ENCODE results near the gene NOX3. TPM values are rescaled to one million over a fixed set of nuclear protein-coding genes. Genes with fewer than 3 reads are reported as not detected.

NOX3 gene
- total RNA-seq, 1 experiment from 2014 or later, result not detected

- no peaks in the 10 kb centered on the region for H3K79me1 ChIP-seq (ENCODE audit: insufficient read depth, low read depth, low read length, poor library complexity, severe bottlenecking)
- Mint-ChIP-seq H3K36me3 (ENCODE audit: insufficient read depth in 1 of 3, low read depth in 3 of 3) (no peaks in the 10 kb centered on the region), H3K27ac (no peak overlapping the region), H3K4me3 (no peak overlapping the region), H3K27me3 (ENCODE audit: low read depth) (no peaks in the 10 kb centered on the region), H3K9me3 (no peaks in the 10 kb centered on the region), H3K4me1 (no peaks in the 10 kb centered on the region)
- H2BK20ac ChIP-seq (ENCODE audit: low read depth, low read length, poor library complexity, severe bottlenecking), result no peak overlapping the region
- H3K4ac ChIP-seq (ENCODE audit: low read depth, low read length), result no peak overlapping the region
- H3K9ac ChIP-seq (ENCODE audit: extremely low read depth, insufficient read length, low read length), result no peak overlapping the region
- H2BK12ac ChIP-seq (ENCODE audit: insufficient read length, low read depth, low read length), result no peak overlapping the region
- no peak overlapping the region for H3K4me2 ChIP-seq (ENCODE audit: insufficient read depth, insufficient read length, low read length)
- H4K8ac ChIP-seq (replicated peaks; ENCODE audit: insufficient read length, low read depth, low read length), result no peak overlapping the region
- H2BK120ac ChIP-seq (ENCODE audit: low read depth, low read length, poor library complexity, severe bottlenecking), result no peak overlapping the region
- WGBS (ENCODE audit: extremely low coverage, insufficient read length, low lambda C conversion rate), result no CpG with 5 or more reads among the region's 1 CpG
- H4K5ac ChIP-seq (ENCODE audit: insufficient read length, low read depth, low read length), result no peak overlapping the region
- no peak overlapping the region for H3K14ac ChIP-seq (ENCODE audit: insufficient read depth, low read length)
- no peak overlapping the region for H3K18ac ChIP-seq (ENCODE audit: insufficient read length, low read depth, low read length)
- no peaks in the 10 kb centered on the region for H3K27me3 ChIP-seq (ENCODE audit: insufficient read depth, low read length)
- H2AFZ ChIP-seq (ENCODE audit: low read length), result no peak overlapping the region
- H4K20me1 ChIP-seq (ENCODE audit: control insufficient read depth, insufficient read depth, insufficient read length), result no peaks in the 10 kb centered on the region
- no peak overlapping the region for H4K91ac ChIP-seq (ENCODE audit: insufficient read length, low read depth, low read length)
- no peak for DNase-seq
- H3K9me3 ChIP-seq (ENCODE audit: control insufficient read depth, low read depth, low read length), result no peaks in the 10 kb centered on the region
- no peak overlapping the region for H2AK5ac ChIP-seq (ENCODE audit: insufficient read length, low read length)
- H3K4me1 ChIP-seq (ENCODE audit: insufficient read depth, low read length), result no peaks in the 10 kb centered on the region
- no peak for TF ChIP-seq CTCF (conservative IDR thresholded peaks at IDR 0.05)
- H3T11ph ChIP-seq (ENCODE audit: low read length), result no peak overlapping the region
- H3K79me2 ChIP-seq (ENCODE audit: insufficient read depth, low read length), result no peaks in the 10 kb centered on the region
- no peak overlapping the region for H2BK15ac ChIP-seq (ENCODE audit: low read depth, low read length)
- no peaks in the 10 kb centered on the region for H3K23me2 ChIP-seq (ENCODE audit: insufficient read length, low read depth, low read length, poor library complexity, severe bottlenecking)
- H3K23ac ChIP-seq (ENCODE audit: insufficient read length, low read depth, low read length), result no peak overlapping the region
- no peak overlapping the region for H3K27ac ChIP-seq (ENCODE audit: insufficient read length, low read depth, low read length)
- no peak overlapping the region for H2BK5ac ChIP-seq (ENCODE audit: insufficient read length, low read length)
- H3K56ac ChIP-seq (ENCODE audit: insufficient read length, low read depth, low read length), result no peak overlapping the region
Measured at GRCh38 chr6:155395339-155395738, 60.3 kb downstream of the NOX3 start.
